Type B pancreatic cell (in vitro differentiated cells): ENCODE measurements around the gene ZNF532. TPM values are rescaled to one million over a fixed set of nuclear protein-coding genes. Genes with fewer than 3 reads are reported as not detected.

Source experiments
- DNase-seq: peaks from one replicate; pipeline ENCODE4 v3.0.0; 2021; ENCODE audit warnings: mixed read lengths; ENCODE audit not compliant: unreplicated experiment; ENCODE audit errors: extremely low spot score
- H3K27ac Mint-ChIP-seq: 2 replicates; pipeline ENCODE4 v1.8.0; 2021; ENCODE audit warnings: mild to moderate bottlenecking, mixed read lengths
- H3K27me3 Mint-ChIP-seq: 2 replicates; pipeline ENCODE4 v1.8.0; 2021; ENCODE audit warnings: mixed read lengths
- H3K36me3 Mint-ChIP-seq: 2 replicates; pipeline ENCODE4 v1.8.0; 2021; ENCODE audit warnings: mixed read lengths
- H3K4me1 Mint-ChIP-seq: one replicate; pipeline ENCODE4 v1.8.0; 2021; ENCODE audit warnings: mixed read lengths; ENCODE audit not compliant: unreplicated experiment
- H3K4me3 Mint-ChIP-seq: 2 replicates; pipeline ENCODE4 v1.8.0; 2021; ENCODE audit warnings: mild to moderate bottlenecking, mixed read lengths
- H3K9me3 Mint-ChIP-seq: 2 replicates; pipeline ENCODE4 v1.8.0; 2021; ENCODE audit warnings: mixed read lengths
- total RNA-seq: library from RNA; stranded (reverse); gene quantifications from 2 replicates; pipeline ENCODE4 v1.2.1, GENCODE V29; 2021; ENCODE audit warnings: low replicate concordance
- TF ChIP-seq, protein P1 (sequence below): fragments of 200-600 bp; sonication (generic); conservative IDR thresholded peaks from 2 replicates; pipeline ENCODE4 v1.5.0; 2021; ENCODE audit warnings: antibody characterized with exemption, mild to moderate bottlenecking

ZNF532 gene
- total RNA-seq, 1 donor from 2014 or later, result 137 TPM

DNA sequence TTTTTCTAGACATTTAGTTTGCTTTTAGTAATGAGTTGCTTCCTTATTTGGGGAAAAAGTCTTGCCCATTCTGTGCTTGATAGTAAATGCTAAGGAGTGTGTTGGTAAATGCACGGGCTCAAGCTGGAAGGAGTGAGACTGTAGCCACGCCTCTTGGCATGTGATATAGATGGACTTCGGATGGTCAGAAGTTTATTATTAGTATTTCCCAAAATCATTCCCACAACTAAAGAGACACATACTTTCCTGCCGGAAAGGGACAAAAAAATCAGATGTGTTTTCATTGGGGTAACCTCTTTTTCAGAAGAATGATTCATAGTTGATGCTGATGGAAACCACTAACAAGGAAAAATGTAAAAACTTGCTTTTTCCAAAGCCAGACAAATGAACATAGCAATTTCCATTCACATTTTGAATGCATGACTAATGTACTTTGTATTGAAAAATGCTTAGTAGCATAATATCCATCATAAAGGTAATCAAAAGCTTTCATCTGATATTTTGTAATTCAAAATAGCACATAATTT lies 133.2 kb downstream of the ZNF532 start:
- Mint-ChIP-seq H3K9me3 (peaks cover 5% of the 10 kb centered on the region), H3K4me3 (no peak overlapping the region), H3K36me3 (no peaks in the 10 kb centered on the region), H3K4me1 (peaks cover 22% of the 10 kb centered on the region), H3K27ac (no peak overlapping the region), H3K27me3 (no peaks in the 10 kb centered on the region)
- TF ChIP-seq, protein P1, sequence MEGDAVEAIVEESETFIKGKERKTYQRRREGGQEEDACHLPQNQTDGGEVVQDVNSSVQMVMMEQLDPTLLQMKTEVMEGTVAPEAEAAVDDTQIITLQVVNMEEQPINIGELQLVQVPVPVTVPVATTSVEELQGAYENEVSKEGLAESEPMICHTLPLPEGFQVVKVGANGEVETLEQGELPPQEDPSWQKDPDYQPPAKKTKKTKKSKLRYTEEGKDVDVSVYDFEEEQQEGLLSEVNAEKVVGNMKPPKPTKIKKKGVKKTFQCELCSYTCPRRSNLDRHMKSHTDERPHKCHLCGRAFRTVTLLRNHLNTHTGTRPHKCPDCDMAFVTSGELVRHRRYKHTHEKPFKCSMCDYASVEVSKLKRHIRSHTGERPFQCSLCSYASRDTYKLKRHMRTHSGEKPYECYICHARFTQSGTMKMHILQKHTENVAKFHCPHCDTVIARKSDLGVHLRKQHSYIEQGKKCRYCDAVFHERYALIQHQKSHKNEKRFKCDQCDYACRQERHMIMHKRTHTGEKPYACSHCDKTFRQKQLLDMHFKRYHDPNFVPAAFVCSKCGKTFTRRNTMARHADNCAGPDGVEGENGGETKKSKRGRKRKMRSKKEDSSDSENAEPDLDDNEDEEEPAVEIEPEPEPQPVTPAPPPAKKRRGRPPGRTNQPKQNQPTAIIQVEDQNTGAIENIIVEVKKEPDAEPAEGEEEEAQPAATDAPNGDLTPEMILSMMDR, result no peak
- no peak for DNase-seq

DNA sequence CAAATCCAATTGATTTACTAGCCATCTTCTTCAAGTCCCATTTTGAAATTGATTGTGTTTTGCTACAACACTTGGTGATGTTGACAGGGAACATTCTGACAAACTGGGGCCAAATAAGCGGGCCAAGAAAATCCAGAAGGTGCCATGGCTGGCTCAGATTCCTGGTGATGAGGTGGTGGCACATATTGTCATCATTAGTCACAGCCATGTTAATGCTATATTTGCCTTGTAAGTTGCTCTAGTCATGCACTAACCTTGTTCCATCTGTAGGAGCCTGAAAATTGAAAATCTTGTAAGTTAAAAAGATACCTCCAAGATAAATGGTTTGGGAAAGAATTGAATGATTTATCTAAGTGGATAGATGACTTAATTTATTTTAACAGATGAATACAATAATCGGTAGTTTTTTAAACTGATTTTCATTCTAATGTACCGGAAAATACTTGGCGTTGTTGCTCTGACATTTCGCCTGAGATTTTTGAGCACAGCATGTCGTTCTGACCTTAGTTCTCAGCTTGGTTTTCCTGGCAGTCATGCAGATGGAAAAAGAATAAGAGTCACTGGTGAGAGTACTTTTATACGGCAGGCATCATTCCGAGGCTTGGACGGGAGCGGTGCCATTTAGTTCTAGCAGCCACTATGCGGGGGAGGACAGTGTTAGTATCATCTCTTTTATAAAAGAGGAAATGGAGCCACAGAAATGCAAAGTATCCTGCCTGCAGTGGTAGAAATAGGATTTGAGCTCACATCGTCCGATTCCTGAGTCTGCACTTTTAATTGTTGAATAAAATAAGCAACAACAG lies 133.9 kb downstream of the ZNF532 start:
- TF ChIP-seq, protein P1, result no peak
- DNase-seq, result no peak
- Mint-ChIP-seq H3K27ac (no peak overlapping the region), H3K4me3 (no peak overlapping the region), H3K9me3 (peaks cover 5% of the 10 kb centered on the region), H3K27me3 (no peaks in the 10 kb centered on the region), H3K36me3 (no peaks in the 10 kb centered on the region), H3K4me1 (peaks cover 22% of the 10 kb centered on the region)

DNA sequence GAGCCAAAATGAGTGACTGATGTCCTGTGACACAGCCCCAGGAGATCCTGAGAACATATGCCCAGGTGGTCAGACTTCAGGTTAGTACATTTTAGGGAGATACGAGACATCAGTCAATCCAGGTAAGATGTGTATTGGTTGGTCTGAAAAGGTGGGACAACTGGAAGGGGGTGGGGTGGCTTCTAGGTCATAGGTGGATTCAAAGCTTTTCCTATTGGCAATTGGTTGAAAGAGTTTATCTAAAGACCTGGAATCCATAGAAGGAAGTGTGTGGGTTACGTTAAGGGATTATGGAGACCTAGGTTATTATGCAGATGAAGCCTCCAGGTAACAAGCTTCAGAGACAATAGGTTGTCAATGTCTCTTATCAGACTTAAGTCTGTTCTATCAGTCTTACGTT lies 136.5 kb downstream of the ZNF532 start:
- no peak overlapping the region for H3K4me3 Mint-ChIP-seq
- TF ChIP-seq, protein P1, result no peak
- no peak for DNase-seq
- peaks cover 5% of the 10 kb centered on the region for H3K9me3 Mint-ChIP-seq
- no peaks in the 10 kb centered on the region for H3K27me3 Mint-ChIP-seq
- H3K4me1 Mint-ChIP-seq, result peaks cover 34% of the 10 kb centered on the region
- H3K27ac Mint-ChIP-seq, result no peak overlapping the region
- H3K36me3 Mint-ChIP-seq, result no peaks in the 10 kb centered on the region

DNA sequence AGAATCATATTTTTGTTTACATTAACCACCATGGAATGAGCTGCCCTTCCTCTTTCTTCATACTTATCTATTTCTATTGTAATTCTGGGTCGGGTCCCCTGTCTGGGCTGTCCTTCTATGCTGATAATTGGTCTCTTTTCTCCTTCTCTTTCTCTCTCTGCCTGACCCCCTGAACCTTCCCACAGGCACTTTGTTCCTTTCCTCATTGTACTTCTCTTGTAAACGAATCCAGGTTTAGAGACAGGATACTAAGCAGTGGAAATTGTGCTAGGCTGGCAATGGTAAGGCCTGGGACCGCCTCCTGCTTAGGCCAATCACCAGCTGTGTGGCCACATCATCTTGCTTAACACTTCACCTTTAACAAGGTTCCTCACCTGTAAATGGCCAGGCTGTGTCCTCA lies 137.0 kb downstream of the ZNF532 start:
- H3K9me3 Mint-ChIP-seq, result peaks cover 5% of the 10 kb centered on the region
- no peak overlapping the region for H3K4me3 Mint-ChIP-seq
- no peaks in the 10 kb centered on the region for H3K27me3 Mint-ChIP-seq
- no peak for DNase-seq
- no peaks in the 10 kb centered on the region for H3K36me3 Mint-ChIP-seq
- TF ChIP-seq, protein P1, result no peak
- peaks cover 33% of the 10 kb centered on the region for H3K4me1 Mint-ChIP-seq
- H3K27ac Mint-ChIP-seq, result no peak overlapping the region

DNA sequence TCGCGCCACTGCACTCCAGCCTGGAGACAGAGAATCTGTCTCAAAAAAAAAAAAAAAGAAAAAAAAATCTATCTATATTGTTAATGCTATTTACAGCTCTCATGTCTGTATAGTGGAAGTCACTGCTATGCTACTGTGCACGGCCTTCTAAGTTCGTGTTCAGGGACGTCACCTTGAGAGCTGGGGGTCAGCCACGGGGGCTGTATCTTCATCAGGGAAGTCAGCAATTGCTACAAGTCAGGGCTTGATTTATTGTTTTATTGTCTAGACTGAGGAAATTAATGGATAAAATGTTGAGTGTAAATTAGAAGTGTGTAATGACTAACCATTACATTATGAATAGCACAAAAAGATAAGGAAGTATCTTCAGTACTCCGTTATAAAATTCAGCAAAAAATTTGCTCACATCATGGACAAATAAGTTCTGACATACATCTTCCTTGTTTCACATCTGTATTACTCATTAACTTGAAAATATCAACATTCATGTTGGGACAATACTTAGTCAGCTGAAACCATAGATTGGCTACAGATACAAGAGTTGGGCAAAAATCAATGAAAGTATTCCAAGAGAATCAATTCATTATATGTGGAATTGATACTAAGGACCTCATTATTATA lies 138.4 kb downstream of the ZNF532 start:
- peaks cover 5% of the 10 kb centered on the region for H3K9me3 Mint-ChIP-seq

More for the DNA sequence above, 138.4 kb downstream of the ZNF532 start:
- TF ChIP-seq, protein P1, result no peak
- H3K4me1 Mint-ChIP-seq, result peaks cover 32% of the 10 kb centered on the region
- H3K27me3 Mint-ChIP-seq, result no peaks in the 10 kb centered on the region
- H3K4me3 Mint-ChIP-seq, result no peak overlapping the region
- H3K36me3 Mint-ChIP-seq, result no peaks in the 10 kb centered on the region
- H3K27ac Mint-ChIP-seq, result no peak overlapping the region
- DNase-seq, result no peak
